HL-60/S4 treated with retinoic acid at 250 ng/mL for 4 days and 3 days (cell line): ENCODE results near the gene ITPRIP.

Experiments
- in situ Hi-C: fragments of 300-500 bp; cut with MboI; formaldehyde crosslinking; loops from 2 replicates; pipeline ENCODE4 v1.7.0; 2022; ENCODE audit warnings: low sequenced_read_pairs

The ITPRIP gene, protein sequence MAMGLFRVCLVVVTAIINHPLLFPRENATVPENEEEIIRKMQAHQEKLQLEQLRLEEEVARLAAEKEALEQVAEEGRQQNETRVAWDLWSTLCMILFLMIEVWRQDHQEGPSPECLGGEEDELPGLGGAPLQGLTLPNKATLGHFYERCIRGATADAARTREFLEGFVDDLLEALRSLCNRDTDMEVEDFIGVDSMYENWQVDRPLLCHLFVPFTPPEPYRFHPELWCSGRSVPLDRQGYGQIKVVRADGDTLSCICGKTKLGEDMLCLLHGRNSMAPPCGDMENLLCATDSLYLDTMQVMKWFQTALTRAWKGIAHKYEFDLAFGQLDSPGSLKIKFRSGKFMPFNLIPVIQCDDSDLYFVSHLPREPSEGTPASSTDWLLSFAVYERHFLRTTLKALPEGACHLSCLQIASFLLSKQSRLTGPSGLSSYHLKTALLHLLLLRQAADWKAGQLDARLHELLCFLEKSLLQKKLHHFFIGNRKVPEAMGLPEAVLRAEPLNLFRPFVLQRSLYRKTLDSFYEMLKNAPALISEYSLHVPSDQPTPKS

DNA sequence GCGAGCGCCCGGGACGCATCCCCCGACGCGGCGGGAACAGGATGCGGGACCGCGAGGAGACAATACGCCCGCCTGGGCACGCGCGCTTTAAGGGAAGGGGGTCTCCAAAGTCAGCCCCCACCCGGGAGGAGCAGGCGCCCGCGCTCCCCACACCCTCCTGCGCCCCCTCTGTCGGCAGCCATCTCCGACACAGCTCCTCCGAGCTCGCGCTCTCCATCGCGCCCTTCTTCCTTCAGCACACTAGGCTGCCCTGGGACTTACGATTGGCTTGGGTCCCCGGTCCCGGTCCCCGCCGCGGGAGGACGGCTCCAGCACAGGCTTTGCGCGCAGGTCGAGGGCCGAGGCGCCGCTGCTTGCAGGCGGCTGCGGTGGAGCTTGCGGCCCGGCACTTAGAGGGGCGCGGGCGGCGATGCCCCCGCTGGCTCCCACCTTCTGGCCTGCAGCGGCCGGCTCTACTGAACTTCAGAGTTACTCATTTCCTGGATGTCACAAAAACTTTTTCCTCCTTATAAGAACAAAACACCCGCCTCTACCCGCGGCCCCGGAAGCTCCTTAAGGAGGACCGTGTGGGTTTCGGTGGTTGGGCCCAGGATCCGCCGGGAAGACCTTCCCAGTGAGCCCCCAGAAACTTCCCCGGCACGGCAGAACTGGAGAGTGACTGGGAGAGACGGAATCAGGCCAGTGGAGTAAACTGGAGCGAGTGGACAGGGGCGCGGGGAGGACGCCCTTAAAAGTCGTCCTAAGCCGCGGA lies at the start of gene ITPRIP:
ITPRIP (minus strand) TSS at position 481 of the 751 bp plus-strand sequence. CDS start 22,414 bp downstream, outside the sequence.
- in situ Hi-C loops, result no loop called here

DNA sequence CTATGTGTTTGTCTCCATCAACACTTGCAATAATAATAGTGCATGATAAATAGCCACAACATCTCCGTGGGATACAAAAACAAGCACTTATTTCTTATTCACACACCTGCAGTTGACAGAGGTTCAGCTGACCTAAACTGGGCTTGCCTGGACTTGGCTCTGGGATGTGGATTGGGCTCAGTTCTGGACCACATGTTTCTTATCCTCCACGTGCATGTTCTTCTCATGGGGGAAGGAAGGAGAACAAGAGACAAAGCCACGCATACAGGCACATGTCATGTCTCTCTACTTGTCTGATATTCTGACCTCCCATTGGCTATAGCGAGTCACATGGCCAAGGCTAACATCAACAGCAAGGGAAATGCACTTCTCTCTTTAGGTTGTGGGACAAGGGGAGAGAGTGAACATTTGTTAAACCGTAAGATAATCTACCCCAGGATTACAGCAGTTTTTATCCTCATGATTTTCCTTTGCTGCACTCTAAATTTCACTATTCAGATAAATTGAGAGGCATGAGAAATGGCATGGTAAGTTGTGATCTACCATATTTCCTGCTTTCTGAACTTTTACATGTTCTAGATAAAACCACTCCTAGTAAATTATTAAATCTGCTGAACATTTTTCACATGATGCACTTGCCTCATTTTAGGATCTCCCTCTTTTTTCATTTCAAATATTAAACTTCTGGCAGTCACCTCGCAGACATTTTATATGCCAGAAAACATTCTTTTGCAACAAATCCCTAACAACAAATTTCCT lies 49.0 kb upstream of the ITPRIP start:
- in situ Hi-C loops, result no loop called here

DNA sequence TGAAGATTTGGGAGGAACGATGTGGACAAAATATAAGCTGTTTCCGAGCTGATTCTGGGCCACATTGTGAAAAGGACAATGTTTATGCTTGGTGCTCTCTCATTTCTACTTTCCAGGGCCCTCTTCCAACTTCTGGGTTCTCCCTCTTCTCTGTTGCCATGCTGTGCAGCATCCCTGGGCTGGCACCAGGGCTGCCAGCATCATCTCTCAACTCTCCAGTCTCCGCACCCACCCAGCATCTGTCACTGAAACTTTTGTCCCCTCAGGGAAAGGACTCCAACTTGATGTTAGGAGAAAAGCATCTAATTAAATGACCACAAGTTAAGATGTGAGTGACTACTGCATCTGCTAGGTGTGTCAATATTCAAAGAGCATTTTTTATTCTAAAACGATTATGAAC lies 42.1 kb upstream of the ITPRIP start:
- in situ Hi-C loops, result no loop called here

DNA sequence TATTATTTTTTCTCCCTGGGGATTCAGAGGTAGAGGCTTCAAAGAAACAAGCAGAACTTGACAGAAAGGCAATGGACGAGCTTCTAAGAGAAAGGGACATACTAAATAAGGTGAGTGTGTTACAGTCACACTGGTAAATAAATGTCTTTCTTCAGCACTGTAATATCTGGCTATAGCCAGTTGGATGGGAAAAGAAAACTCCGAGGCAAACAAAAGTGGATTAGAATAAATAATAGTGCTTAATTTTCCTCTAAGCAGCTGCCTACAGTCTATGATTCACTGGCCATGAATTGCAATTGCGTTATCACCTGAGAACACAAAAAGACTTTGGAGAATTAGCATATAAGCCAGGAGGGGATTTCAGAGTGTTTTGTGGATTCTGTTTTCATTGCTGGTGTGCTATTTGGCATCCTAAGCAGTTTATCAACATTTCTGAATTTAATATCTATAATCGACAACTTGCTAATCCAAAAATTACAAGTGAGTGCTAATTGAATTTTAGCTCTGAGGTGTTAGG lies 38.6 kb upstream of the ITPRIP start:
- in situ Hi-C loops, result no loop called here

DNA sequence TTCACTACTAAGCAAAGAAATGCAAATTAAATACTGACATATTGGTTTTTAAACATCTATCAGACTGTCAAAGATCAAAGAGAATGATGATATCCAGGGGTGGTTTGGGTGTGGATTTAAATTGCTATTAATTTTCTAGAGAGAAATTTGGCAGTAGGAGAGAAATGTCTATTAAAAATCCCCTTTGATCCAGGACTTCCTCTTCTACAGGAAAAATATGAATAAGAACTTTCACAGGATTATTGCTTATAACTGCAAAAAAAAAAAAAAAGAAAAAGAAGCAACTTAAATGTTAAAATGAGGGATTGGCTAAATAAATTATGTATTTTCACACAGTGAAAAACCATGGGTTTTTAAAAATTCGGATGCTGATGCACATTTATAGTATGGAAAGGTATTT lies 36.3 kb upstream of the ITPRIP start:
- in situ Hi-C loops, result no loop called here

DNA sequence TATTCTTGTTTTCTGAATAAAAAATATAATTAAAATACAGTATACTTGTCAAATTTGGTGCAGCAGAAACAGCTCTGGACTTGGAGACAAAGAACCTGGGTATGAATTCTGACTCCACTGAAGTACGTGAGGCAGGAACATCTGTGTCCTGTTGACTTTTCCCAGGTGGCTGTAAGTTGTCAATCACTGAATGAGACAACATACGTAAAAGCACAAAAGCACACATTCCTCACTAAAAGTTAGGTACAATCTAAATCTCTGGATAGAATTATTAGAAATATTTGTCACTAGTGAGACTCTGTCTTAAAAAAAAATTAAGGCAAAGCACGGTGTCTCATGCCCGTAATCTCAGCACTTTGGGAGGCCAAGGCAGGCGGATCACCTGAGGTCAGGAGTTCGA lies 33.5 kb upstream of the ITPRIP start:
- in situ Hi-C loops, result no loop called here

DNA sequence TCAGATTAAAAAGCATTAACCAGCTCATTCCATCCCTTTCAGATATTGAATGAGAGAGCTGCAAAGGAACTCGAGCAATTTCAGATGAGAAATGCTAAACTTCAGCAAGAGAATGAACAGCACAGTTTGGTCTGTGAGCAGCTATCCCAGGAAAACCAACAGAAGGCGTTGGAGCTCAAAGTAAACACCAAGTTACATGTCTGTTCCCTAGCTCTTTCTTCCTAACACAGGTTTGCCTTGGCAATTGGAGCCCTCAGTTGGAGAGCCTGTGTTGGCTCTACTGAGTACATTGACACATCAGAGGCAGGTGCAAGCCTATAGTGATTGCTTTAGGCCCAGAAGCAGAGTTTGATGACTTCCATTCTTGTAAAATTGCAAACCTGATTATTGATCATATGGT lies 30.1 kb upstream of the ITPRIP start:
- in situ Hi-C loops, result no loop called here

DNA sequence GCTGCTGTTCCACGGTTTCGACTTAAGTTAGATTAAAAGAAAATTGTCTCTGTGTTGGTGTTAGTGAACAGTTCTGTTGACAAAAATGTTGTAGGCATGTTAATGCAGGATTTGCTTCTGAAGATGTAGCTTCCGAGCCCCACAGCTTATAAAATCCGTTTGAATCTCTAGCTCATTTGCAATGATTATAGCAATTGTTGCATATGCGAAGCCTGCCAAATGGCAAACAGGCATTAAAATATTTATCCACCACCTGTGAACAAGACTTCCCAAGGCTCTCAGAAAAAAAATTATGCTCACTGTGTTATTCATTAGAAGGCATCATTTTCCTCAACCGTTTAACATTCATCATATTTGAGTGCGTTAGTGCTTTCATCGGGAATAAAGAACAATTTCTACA lies 29.6 kb upstream of the ITPRIP start:
- in situ Hi-C loops, result no loop called here

DNA sequence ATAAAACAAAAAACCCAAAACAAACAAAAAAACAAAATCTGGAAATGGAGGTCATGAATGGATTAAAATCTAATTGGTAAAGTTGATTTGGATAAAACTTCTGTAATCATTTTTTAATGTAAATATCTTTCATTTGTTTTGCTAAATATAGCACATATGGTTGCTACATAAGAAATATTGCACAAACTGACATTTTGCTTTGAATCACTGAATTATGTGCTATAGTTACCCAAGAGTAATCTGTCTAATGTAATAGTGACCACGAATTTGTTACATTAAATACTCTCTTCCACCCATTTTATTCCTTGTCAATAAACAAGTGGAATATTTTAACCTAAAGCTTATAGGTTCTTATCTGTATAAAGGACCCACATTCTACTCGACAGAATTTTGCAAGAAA lies 21.5 kb upstream of the ITPRIP start:
- in situ Hi-C loops, result no loop called here

DNA sequence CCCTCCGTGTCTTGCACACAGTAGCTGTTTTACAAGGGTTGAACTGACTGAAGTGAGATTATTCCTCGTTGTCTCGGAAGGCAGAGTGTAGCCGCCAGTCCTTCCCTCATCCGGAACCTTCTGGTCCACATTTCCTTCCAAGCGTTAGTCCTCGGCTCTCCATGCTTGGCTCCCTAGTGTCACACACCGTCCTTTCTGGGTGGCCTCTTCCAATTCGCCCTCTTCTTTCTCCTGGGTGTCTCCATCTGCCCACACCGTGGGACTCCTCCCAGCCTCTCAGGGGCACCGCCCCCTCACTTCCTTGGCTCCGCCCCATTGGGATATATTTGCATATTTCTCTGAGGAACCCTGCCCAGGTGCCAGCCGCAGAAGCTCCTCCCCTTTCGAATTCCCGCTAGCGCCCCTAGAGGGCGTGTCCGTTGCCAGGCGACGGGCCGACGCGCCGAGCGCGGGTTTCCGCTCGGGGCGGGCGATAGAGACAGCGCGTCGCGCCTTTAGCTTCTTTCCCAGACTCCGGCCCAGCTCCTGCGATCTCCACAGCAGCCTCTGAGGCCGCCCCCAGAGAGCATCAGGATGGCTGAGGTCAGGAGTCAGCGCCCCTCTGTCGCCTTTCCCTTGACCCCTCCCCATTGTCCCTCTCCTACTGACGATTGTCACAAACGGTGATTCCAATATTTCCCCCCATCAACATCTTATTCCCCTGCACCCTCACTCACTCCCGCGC lies 15.2 kb upstream of the ITPRIP start, which contains the start of gene CFAP58:
CFAP58 (plus strand) TSS at position 509 of the 724 bp plus-strand sequence; CDS start at position 574, 65 bp downstream.
- in situ Hi-C loops, result no loop called here

DNA sequence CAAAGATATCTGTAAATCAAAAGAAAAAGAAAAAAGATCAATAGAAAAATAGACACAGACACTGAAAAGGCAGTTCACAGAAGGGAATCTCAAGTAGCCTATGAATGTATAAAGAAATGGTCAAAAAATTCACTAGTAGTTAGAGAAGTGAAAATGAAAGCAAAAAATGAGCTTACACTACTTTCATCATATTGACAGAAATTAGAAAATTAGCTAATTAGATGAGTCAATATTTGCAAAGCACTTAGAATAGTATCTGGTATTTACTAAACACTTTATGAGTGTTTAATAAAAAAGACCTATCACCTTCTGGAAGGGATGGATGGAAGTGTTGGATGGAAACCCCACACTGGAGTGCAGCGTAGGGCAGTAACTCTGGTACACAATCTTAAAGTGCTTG lies 13.7 kb upstream of the ITPRIP start:
- in situ Hi-C loops, result no loop called here

DNA sequence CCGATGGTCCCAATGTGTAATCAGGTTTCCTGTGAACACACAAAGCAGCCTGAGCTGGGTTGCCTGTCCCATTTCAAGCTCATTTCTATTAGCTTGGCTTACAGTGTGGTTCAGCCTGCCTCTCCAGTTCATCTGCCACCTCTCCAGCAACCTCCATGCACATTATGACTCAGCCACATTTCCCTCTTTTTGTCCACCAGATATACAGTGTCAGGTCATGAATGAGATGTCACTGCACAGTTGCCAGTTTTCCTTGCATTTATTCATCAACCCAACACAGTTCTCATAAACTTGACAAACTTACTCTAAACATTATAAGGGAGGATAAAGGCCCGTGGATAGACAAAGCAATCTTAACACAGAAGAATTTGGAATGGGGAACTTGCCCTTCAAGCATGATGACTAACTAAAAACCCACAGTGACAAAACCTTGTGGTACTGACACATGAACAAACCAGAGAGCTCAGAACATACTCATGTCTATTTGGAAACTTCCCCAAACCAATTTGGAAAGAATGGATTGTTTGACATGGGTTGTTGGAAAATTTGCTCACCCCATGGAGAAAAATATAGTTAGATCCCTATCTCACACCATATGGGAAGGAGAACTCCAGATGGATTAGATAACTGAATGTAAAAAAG lies 12.9 kb upstream of the ITPRIP start:
- in situ Hi-C loops, result no loop called here

DNA sequence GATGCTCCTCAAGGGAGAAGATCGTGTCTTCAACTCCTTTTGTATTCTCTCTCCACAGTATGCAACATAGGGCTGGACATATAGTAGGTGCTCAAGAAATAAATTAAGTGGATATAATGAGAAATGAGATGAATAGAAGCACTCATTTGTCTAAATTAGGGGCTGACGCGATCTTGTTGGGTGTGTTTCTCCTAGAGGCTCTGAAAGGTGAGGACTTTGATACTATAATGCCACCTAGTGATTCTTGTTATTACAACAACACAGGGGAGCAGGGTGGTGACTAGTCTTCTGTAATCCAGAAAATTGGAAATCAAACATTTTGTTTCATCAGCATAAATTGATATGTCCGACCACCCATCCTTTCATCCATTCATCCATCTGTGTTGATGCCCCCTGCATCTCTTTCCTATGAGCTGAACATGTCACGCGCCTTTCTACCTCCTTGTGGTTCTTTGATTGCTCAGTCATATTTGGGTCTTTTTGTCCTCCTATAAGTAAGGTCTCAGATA lies 11.9 kb upstream of the ITPRIP start:
- in situ Hi-C loops, result no loop called here

DNA sequence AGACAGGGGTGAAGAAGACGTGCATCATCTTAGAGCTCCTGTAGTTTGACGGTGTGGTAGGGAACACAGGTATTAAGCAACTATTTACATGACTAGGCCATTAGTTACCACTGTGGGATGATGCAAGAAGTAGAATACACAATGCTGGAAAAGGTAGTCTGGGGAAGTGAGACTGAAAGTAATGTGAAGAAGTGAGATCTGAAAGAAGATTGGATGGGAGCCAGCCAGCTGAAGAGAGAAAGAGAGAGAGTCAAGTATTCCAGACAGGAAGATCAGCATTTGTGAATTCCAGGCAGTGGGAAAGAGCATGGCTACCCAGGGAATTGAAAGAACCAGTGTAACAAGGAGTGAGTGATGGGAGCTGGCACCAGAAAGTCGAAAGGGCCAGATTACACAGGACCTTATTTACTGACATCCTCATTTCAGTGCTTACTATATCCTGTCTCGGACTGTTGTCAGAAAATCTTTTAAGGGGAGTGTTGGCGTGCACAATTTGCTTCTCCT lies 11.4 kb upstream of the ITPRIP start:
- in situ Hi-C loops, result no loop called here

DNA sequence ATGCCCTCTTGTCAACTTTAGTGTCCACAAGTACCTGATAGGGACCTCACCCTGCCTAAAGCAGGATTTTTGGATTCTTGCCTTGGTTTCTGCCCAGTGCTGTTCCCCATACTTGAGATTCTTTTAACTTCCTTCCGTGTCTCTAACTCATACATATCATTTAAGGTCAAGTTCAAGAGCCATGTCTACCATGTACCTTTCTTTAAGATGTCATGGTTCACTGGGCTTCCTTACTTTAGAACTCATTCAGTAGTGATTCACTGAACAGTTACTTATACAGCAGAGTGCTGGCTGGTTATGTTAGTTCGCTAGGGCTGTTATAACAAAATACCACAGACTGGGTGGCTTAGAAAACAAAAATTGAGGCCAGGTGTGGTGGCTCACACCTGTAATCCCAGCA lies 10.3 kb upstream of the ITPRIP start:
- in situ Hi-C loops, result no loop called here

DNA sequence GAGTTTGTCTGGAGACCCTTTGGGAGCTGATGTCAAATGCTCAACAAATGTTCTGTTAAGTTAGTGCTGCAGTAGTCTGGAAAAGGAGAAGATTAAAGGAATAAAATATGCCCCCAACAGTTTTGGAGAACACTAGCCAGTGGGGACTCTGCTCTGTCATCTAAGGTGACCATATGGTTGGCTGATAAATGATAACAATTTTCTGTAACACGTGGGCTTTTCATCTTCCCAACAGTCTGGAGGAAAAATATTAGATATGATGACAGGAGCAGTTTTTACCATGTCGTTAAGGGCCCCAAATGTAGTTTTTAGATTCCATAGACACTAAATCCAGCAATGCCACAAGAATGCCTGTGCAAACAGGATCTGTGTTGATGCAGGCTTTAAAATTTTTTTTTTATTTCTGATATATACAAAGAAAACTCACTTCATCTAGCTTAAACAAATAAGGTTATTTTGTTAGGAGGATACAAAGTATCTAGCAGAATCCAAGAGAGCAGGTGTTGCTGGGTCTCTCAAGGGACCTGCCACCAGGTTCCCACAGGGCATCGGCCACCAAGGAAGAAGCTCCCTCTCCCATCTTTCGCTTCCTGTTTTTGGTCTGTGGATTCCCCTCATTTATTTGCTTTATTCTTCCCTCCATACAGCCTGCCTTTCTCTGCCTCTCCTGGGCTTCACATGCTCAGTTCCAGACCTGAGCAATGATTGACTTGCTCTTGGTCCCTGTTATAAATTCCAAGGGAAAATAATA lies 9.2 kb upstream of the ITPRIP start:
- in situ Hi-C loops, result no loop called here

DNA sequence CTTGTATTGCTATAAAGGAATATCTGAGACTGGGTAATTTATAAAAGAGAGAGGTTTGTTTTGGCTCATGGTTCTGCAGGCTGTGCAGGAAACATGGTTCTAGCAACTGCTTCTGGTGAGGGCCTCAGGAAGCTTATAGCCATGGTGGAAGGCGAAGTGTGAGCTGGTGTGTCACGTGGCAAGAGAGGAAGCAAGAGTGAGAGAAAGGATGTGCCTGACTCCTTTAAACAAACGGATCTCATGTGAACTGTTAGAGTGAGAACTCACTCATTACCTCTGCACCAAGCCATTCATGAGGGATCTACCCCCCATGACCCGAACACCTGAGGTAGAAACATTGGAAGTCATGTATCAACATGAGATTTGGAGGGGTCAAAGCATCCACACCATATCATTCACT lies 7.7 kb upstream of the ITPRIP start:
- in situ Hi-C loops, result no loop called here

DNA sequence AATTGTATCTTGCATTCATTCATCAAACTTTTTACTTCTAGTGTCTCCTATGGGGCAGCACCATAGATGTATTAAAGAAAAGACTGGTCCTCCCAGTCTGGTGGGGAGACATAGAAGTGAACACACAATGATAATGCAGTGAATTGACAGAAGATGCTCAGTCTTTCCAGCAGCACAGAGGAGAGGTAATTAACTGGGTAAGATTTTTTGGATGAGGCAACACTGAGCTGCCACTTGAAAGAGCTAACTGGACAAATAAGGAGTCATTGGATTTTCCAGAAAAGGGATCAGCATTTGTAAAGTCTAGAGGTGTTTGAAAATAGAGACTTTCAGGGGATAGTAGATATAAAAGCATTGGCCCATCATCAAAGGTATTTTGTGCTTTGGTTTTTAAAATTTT lies 7.2 kb upstream of the ITPRIP start:
- in situ Hi-C loops, result no loop called here

DNA sequence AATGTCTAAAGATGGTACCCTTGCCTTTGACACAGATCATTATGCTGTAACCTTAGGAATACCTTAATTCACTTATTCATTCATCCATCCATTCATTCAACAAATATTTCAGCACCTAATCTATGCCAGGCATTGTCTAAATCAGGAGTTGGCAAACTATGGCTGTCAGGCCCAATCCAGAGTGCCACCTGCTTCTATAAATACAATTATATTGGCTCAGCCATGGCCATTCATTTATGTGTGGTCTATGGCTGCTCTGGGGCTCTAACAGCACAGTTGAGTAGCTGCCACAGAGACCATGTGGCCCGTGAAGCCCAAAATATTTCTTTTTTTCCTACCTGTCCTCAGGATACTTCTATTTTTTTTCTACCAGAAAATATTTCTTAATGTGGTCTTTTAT lies 6.0 kb upstream of the ITPRIP start:
- in situ Hi-C loops, result no loop called here
